HG02678 (cell line): ENCODE measurements around the gene MROH9.

Experiments used
- ATAC-seq: cut with Tn5 transposase; IDR thresholded peaks from one replicate; pipeline ENCODE4 v1.9.1; 2021; ENCODE audit warnings: mild to moderate bottlenecking, moderate library complexity; ENCODE audit not compliant: unreplicated experiment

Gene MROH9

GRCh38 chr1:171081763-171082201 is 146.4 kb downstream of the MROH9 start:
- no peak for ATAC-seq

DNA sequence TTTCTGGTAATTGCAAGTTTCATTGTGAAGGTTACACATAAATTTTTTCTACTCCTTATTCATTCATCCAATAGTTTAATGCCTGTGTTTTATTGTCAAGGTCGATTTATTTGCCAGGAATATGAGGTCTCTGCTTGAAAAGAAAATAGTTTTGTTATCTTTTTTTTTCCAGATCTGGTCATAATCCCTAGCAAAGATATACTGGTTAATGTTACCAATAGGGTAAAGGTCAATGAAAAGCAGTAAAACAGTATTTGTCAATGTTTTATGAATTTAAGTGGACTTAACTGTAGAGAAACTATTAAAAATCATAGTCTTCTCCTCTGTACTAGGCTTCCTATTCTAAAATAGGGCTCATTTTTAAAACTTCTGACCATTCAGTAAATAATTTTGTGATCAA is 147.3 kb downstream of the MROH9 start:
- ATAC-seq: no peak

GRCh38 chr1:171083222-171083621 is 147.9 kb downstream of the MROH9 start:
- no peak for ATAC-seq

- ATAC-seq: no peak
These were observed 148.8 kb downstream of the MROH9 start for GRCh38 chr1:171084091-171084490.

DNA sequence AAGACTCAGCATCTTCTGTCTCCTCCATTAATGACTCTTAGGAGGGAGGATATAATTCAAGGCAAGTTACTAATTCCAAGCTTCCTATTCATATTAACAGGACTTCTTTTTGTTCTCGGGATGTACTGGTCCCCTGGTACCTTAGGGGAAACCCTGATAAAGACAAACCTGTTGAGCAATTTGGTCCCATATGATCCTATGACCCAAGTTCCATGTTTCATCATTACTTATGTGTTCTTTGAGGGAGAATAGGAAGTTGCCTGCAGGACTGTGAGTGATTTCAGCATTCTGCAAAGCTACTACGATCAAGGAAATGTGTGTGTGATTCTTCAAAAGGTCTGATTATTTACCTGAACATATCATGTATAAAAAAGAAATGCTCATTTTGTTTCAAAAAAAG is 149.5 kb downstream of the MROH9 start:
- no peak for ATAC-seq

DNA sequence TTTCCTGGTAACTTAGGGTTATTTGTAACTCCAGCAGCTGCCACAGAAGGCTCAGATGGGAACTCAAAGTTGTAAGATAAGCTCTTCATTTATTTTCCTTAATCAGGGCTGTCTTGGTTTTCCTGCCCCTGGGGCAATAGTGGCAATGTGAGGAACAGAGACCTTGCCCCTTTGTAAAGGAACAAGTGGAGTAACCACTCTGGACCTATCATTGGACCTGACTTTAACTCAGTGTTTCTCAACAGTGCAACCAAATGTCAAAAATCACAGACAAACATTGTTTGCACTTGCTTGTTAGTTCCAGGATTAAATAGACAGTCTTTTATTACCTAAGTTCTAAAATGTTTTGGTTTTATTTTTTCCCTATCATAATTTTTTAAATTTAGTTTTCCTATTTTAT is 152.6 kb downstream of the MROH9 start:
- no peak for ATAC-seq

DNA sequence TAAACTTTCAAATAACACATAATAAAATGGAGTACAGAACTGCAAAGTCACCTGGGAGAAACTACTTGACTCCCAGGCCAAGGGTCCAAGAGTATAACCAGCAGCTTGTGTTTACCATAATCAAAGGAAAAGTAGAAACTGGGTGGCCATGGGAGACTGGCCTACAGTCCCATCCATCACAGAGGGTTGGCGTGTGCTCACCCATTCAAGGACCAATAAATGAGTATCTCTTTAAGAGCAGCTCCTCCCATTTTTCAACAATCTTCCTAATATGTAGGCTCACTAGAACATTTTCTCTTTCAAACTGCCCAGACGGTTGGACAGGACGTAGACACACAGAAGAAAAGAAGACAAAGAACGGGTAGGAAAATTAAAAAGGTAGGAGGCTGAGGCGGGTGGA is 155.3 kb downstream of the MROH9 start, which contains the start of gene FMO3:
FMO3 (plus strand) TSS at position 302 of the 400 bp plus-strand sequence. CDS start 1,754 bp downstream, outside the sequence.
- no peak for ATAC-seq

GRCh38 chr1:171103862-171104261 is 168.5 kb downstream of the MROH9 start:
- no peak for ATAC-seq

DNA sequence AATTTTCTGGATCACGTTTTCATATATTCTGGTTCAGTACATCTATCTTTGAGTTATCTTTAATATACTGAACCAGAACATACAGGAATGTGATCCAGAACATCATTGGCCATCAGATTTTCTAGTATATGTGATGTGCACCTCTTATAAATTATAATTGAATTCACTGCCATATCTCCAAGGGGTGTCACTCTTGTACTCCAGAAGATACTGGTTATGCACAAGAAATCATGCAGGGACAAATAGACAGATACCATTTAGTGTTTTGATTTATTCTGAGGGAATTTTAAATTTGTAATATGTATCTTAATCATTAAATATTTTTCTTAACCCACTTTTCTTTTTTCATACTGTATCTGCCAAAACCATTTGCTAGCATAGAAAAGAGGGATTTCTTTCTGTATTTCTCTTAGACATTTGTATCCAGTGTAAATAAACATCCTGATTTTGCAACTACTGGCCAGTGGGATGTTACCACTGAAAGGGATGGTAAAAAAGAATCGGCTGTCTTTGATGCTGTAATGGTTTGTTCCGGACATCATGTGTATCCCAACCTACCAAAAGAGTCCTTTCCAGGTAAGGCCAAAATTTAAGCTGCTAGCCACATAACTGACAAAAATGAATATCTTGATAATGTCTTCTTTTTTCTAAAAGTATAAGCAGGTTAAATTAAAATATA is 172.1 kb downstream of the MROH9 start:
- ATAC-seq: no peak

GRCh38 chr1:171107969-171108368 is 172.6 kb downstream of the MROH9 start:
- ATAC-seq: no peak

GRCh38 chr1:171109966-171110365 is 174.6 kb downstream of the MROH9 start:
- no peak for ATAC-seq

- no peak for ATAC-seq
These were observed 175.4 kb downstream of the MROH9 start for GRCh38 chr1:171110621-171111326.

DNA sequence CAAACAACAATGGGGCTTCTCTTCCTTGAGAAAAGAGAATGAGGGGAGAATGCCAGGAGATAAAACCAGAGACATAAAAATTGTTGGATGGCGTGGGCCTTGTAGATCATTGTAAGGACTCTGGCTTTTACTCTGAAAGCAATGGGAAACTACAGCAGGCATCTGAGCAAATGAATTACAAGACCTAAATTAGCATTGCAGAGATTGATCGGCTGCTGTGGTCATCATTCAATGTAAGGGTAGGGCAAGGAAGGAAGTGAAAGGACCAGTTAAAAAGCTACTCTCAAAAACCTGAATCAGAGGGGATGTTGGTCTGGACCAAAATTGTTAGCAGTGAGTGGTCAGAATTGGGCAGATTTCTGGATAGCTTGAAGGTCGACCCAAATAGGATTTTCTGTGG is 176.8 kb downstream of the MROH9 start:
- no peak for ATAC-seq

DNA sequence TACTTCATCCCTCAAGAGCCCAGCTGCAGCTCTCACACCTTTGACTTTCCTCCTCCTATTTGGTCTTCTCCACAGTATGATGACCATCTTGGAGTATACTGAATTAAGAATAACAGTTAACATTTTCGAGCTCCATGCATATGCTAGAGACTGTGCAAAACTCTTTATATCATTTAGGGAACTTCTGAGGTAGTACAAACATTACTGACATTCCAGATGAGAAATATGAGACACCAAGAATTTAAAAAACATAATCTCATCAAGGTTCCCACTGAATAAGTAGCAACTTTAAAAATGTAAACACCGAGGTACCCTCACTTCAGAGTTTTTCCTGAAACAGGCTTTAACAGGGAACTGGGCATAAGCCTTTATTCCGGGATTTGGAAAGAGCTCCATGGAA is 178.0 kb downstream of the MROH9 start:
- no peak for ATAC-seq
